WTC11 (cell line): ENCODE measurements around the gene PM20D2. TPM values are rescaled to one million over a fixed set of nuclear protein-coding genes. Genes with fewer than 3 reads are reported as not detected.
A peak's percentile ranks its signal among the peaks of the same experiment; 100 is the strongest.

ENCODE experiments used
- ATAC-seq: fragments of 200-7000 bp; cut with Tn5 transposase; 2 replicates; pipeline ENCODE4 v1.10.0; 2021; ENCODE audit warnings: mild to moderate bottlenecking, moderate library complexity
- CTCF ChIA-PET: fragments of 300-600 bp; sonication (Branson Sonifier 250); formaldehyde crosslinking; loops from one replicate; lab custom pipeline; 2021; ENCODE audit warnings: antibody characterized with exemption; lab: Charles Lee
- POLR2A ChIA-PET: fragments of 350-600 bp; sonication (Branson Sonifier 250); formaldehyde crosslinking; loops from one replicate; lab custom pipeline; 2021; ENCODE audit warnings: antibody characterized with exemption; lab: Charles Lee
- DNase-seq: peaks from one replicate; pipeline ENCODE4 v3.0.0; 2021; ENCODE audit warnings: low spot score
- H3K27ac Mint-ChIP-seq: 2 replicates; pipeline ENCODE4 v1.8.0; 2021; ENCODE audit warnings: mixed read lengths
- H3K27me3 Mint-ChIP-seq: 2 replicates; pipeline ENCODE4 v1.8.0; 2021; ENCODE audit warnings: low read depth, mild to moderate bottlenecking, moderate library complexity, mixed read lengths
- H3K36me3 Mint-ChIP-seq: 2 replicates; pipeline ENCODE4 v1.8.0; 2021; ENCODE audit warnings: mixed read lengths
- H3K4me1 Mint-ChIP-seq: 2 replicates; pipeline ENCODE4 v1.8.0; 2022; ENCODE audit warnings: mixed read lengths
- H3K4me3 Mint-ChIP-seq: 2 replicates; pipeline ENCODE4 v1.8.0; 2021; ENCODE audit warnings: mild to moderate bottlenecking, moderate library complexity, mixed read lengths
- H3K9me3 Mint-ChIP-seq: 2 replicates; pipeline ENCODE4 v1.8.0; 2021; ENCODE audit warnings: mixed read lengths
- AFF4 ChIP-seq: sonication (generic); formaldehyde crosslinking; IDR thresholded peaks from 2 replicates; pipeline ENCODE4 v1.8.1; 2023; ENCODE audit warnings: mild to moderate bottlenecking, missing genetic modification reagents, borderline replicate concordance
- ARID4B ChIP-seq: sonication (generic); formaldehyde crosslinking; IDR thresholded peaks from 2 replicates; pipeline ENCODE4 v1.8.0; 2023; ENCODE audit warnings: missing genetic modification reagents, mild to moderate bottlenecking, borderline replicate concordance
- E2F4 ChIP-seq: sonication (generic); formaldehyde crosslinking; IDR thresholded peaks from 2 replicates; pipeline ENCODE4 v1.8.1; 2022; ENCODE audit warnings: low read depth, mild to moderate bottlenecking, moderate library complexity, missing genetic modification reagents, borderline replicate concordance
- ELF4 ChIP-seq: sonication (generic); formaldehyde crosslinking; IDR thresholded peaks from 2 replicates; pipeline ENCODE4 v1.8.1; 2022; ENCODE audit warnings: low read depth, mild to moderate bottlenecking, moderate library complexity, missing genetic modification reagents
- EMX1 ChIP-seq: fragments of 250-450 bp; sonication (Bioruptor Pico); IDR thresholded peaks from 2 replicates; pipeline ENCODE4 v1.8.0; 2021; ENCODE audit warnings: mild to moderate bottlenecking
- FOXK1 ChIP-seq: sonication (generic); formaldehyde crosslinking; IDR thresholded peaks from 2 replicates; pipeline ENCODE4 v1.8.0; 2022; ENCODE audit warnings: mild to moderate bottlenecking, moderate library complexity, missing genetic modification reagents
- FOXP4 ChIP-seq: sonication (generic); formaldehyde crosslinking; IDR thresholded peaks from 2 replicates; pipeline ENCODE4 v1.8.0; 2022; ENCODE audit warnings: mild to moderate bottlenecking, missing genetic modification reagents
- JAZF1 ChIP-seq: fragments of 250-450 bp; sonication (Bioruptor Pico); IDR thresholded peaks from 2 replicates; pipeline ENCODE4 v1.9.0; 2021; ENCODE audit warnings: moderate library complexity, mild to moderate bottlenecking, inconsistent platforms
- NR1H2 ChIP-seq: sonication (generic); formaldehyde crosslinking; IDR thresholded peaks from 2 replicates; pipeline ENCODE4 v1.9.0; 2021; ENCODE audit warnings: mild to moderate bottlenecking, moderate library complexity, missing genetic modification reagents
- NR3C1 ChIP-seq: sonication (generic); formaldehyde crosslinking; conservative IDR thresholded peaks from 2 replicates; pipeline ENCODE4 v1.8.1; 2023; ENCODE audit warnings: low read depth, mild to moderate bottlenecking, missing genetic modification reagents
- PRRX2 ChIP-seq: fragments of 250-450 bp; sonication (Bioruptor Pico); IDR thresholded peaks from 2 replicates; pipeline ENCODE4 v1.8.0; 2021; ENCODE audit warnings: mild to moderate bottlenecking
- RELA ChIP-seq: sonication (generic); formaldehyde crosslinking; IDR thresholded peaks from 2 replicates; pipeline ENCODE4 v1.8.1; 2022; ENCODE audit warnings: missing genetic modification reagents, mild to moderate bottlenecking, borderline replicate concordance
- RORB ChIP-seq: fragments of 250-450 bp; sonication (Bioruptor Pico); IDR thresholded peaks from 2 replicates; pipeline ENCODE4 v1.9.0; 2021; ENCODE audit warnings: mild to moderate bottlenecking
- TCF7 ChIP-seq: sonication (generic); formaldehyde crosslinking; IDR thresholded peaks from 2 replicates; pipeline ENCODE4 v1.8.0; 2022; ENCODE audit warnings: mild to moderate bottlenecking, low read depth, missing genetic modification reagents, moderate library complexity
- TEAD4 ChIP-seq: sonication (generic); formaldehyde crosslinking; IDR thresholded peaks from 2 replicates; pipeline ENCODE4 v1.8.0; 2022; ENCODE audit warnings: mild to moderate bottlenecking, missing genetic modification reagents
- ZBTB21 ChIP-seq: sonication (generic); formaldehyde crosslinking; IDR thresholded peaks from 2 replicates; pipeline ENCODE4 v1.8.1; 2023; ENCODE audit warnings: mild to moderate bottlenecking, missing genetic modification reagents, borderline replicate concordance
- total RNA-seq: library from RNA; stranded (reverse); gene quantifications from 3 replicates; pipeline ENCODE4 v1.2.3, GENCODE V29; 2021
- TF ChIP-seq, protein P1 (sequence below): sonication (generic); formaldehyde crosslinking; IDR thresholded peaks from 2 replicates; pipeline ENCODE4 v1.8.1; 2022; ENCODE audit warnings: missing genetic modification reagents, borderline replicate concordance
- TF ChIP-seq, protein P2 (sequence below): sonication (generic); formaldehyde crosslinking; IDR thresholded peaks from 2 replicates; pipeline ENCODE4 v1.8.0; 2022; ENCODE audit warnings: missing genetic modification reagents

Gene PM20D2
- total RNA-seq, 1 experiment from 2014 or later = 4.9 TPM

DNA sequence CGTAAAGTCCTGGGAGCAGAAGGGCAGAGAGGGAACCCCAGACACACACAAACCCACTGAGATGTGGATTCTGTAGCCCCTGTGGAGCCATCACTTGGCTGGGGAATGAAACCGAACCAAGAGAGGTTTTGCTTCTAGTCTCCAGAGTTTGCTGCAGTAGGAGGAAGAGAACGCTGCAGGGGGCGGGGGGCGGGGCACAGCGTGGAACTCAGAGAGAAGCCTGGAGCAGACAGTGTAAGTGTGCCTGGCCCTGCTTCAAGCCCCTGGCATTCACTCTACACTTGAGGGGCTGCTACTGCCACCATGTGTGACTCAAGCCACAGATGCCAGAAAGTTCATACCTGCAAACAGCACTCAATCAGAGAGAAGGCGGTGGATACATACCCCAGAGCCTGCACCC is 52.4 kb downstream of the PM20D2 start:
- H3K36me3 Mint-ChIP-seq = peaks cover 18% of the 10 kb centered on the region
- peaks cover 6% of the 10 kb centered on the region for H3K27me3 Mint-ChIP-seq
- ChIA-PET POLR2A (no interaction called here), CTCF (no interaction called here)
- peaks cover 30% of the 10 kb centered on the region for H3K9me3 Mint-ChIP-seq
- H3K4me3 Mint-ChIP-seq = no peak overlapping the region
- H3K4me1 Mint-ChIP-seq = peaks cover 6% of the 10 kb centered on the region
- ATAC-seq (peak; percentile 38), DNase-seq (no peak)
- H3K27ac Mint-ChIP-seq = no peak overlapping the region
- TF ChIP-seq RELA (CRISPR knock-in tag) = no peak
- no peak for TF ChIP-seq PRRX2 (CRISPR knock-in tag)
- TF ChIP-seq, protein P1, sequence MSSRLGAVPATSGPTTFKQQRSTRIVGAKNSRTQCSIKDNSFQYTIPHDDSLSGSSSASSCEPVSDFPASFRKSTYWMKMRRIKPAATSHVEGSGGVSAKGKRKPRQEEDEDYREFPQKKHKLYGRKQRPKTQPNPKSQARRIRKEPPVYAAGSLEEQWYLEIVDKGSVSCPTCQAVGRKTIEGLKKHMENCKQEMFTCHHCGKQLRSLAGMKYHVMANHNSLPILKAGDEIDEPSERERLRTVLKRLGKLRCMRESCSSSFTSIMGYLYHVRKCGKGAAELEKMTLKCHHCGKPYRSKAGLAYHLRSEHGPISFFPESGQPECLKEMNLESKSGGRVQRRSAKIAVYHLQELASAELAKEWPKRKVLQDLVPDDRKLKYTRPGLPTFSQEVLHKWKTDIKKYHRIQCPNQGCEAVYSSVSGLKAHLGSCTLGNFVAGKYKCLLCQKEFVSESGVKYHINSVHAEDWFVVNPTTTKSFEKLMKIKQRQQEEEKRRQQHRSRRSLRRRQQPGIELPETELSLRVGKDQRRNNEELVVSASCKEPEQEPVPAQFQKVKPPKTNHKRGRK (CRISPR knock-in tag) = no peak
- TF ChIP-seq ELF4 (CRISPR knock-in tag) = no peak
- no peak for TF ChIP-seq E2F4 (CRISPR knock-in tag)
- no peak for TF ChIP-seq EMX1 (CRISPR knock-in tag)
- no peak for TF ChIP-seq NR1H2 (CRISPR knock-in tag)
- no peak for TF ChIP-seq TCF7 (CRISPR knock-in tag)
- TF ChIP-seq NR3C1 (CRISPR knock-in tag) = no peak
- no peak for TF ChIP-seq FOXK1 (CRISPR knock-in tag)
- no peak for TF ChIP-seq TEAD4 (CRISPR knock-in tag)
- no peak for TF ChIP-seq ZBTB21 (CRISPR knock-in tag)
- no peak for TF ChIP-seq RORB (CRISPR knock-in tag)
- TF ChIP-seq ARID4B (CRISPR knock-in tag) = no peak
- TF ChIP-seq FOXP4 = no peak
- no peak for TF ChIP-seq AFF4 (CRISPR knock-in tag)
- TF ChIP-seq JAZF1 (CRISPR knock-in tag) = no peak
- TF ChIP-seq, protein P2, sequence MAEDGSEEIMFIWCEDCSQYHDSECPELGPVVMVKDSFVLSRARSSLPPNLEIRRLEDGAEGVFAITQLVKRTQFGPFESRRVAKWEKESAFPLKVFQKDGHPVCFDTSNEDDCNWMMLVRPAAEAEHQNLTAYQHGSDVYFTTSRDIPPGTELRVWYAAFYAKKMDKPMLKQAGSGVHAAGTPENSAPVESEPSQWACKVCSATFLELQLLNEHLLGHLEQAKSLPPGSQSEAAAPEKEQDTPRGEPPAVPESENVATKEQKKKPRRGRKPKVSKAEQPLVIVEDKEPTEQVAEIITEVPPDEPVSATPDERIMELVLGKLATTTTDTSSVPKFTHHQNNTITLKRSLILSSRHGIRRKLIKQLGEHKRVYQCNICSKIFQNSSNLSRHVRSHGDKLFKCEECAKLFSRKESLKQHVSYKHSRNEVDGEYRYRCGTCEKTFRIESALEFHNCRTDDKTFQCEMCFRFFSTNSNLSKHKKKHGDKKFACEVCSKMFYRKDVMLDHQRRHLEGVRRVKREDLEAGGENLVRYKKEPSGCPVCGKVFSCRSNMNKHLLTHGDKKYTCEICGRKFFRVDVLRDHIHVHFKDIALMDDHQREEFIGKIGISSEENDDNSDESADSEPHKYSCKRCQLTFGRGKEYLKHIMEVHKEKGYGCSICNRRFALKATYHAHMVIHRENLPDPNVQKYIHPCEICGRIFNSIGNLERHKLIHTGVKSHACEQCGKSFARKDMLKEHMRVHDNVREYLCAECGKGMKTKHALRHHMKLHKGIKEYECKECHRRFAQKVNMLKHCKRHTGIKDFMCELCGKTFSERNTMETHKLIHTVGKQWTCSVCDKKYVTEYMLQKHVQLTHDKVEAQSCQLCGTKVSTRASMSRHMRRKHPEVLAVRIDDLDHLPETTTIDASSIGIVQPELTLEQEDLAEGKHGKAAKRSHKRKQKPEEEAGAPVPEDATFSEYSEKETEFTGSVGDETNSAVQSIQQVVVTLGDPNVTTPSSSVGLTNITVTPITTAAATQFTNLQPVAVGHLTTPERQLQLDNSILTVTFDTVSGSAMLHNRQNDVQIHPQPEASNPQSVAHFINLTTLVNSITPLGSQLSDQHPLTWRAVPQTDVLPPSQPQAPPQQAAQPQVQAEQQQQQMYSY (CRISPR knock-in tag) = no peak
